GM18519 (cell line): ENCODE data around the gene ZFHX3.
"Not testable (repeated sequence)": the region's sequence is repeated elsewhere in the genome, so short reads cannot be mapped to it uniquely, and the experiment has no call there.

Source experiments
- ATAC-seq: cut with Tn5 transposase; IDR thresholded peaks from one replicate; pipeline ENCODE4 v1.9.1; 2021; ENCODE audit warnings: mild to moderate bottlenecking, moderate library complexity; ENCODE audit not compliant: unreplicated experiment, low FRiP score

The ZFHX3 gene

GRCh38 chr16:73025151-73025855 lies 22.6 kb downstream of the ZFHX3 start:
- ATAC-seq = no peak

- no peak for ATAC-seq
Measured at GRCh38 chr16:73024571-73025105, 23.3 kb downstream of the ZFHX3 start.

GRCh38 chr16:73023752-73024570 lies 24.0 kb downstream of the ZFHX3 start:
- no peak for ATAC-seq

GRCh38 chr16:73023320-73023719 lies 24.6 kb downstream of the ZFHX3 start:
- ATAC-seq = no peak

- ATAC-seq = no peak
Measured at GRCh38 chr16:73022534-73022933, 25.4 kb downstream of the ZFHX3 start.

GRCh38 chr16:73021866-73022495 lies 25.9 kb downstream of the ZFHX3 start:
- ATAC-seq = no peak

GRCh38 chr16:73020409-73020884 lies 27.5 kb downstream of the ZFHX3 start:
- ATAC-seq = no peak

GRCh38 chr16:73019457-73020362 lies 28.2 kb downstream of the ZFHX3 start:
- ATAC-seq = no peak

- ATAC-seq = no peak
Measured at GRCh38 chr16:73018821-73019456, 29.0 kb downstream of the ZFHX3 start.

GRCh38 chr16:73017321-73017720 lies 30.6 kb downstream of the ZFHX3 start:
- ATAC-seq = no peak

GRCh38 chr16:73016488-73016830 lies 31.5 kb downstream of the ZFHX3 start:
- peak; percentile 59 for ATAC-seq

GRCh38 chr16:73015612-73016487 lies 32.1 kb downstream of the ZFHX3 start:
- ATAC-seq = peak; percentile 63

- ATAC-seq = no peak
Measured at GRCh38 chr16:73014768-73015167, 33.2 kb downstream of the ZFHX3 start.

- no peak for ATAC-seq
Measured at GRCh38 chr16:73013974-73014373, 34.0 kb downstream of the ZFHX3 start.

GRCh38 chr16:73012341-73012740 lies 35.6 kb downstream of the ZFHX3 start:
- ATAC-seq = no peak

- ATAC-seq = no peak
Measured at GRCh38 chr16:73011926-73012325, 36.0 kb downstream of the ZFHX3 start.

- no peak for ATAC-seq
Measured at GRCh38 chr16:73010150-73010676, 37.7 kb downstream of the ZFHX3 start.

GRCh38 chr16:73009710-73010109 lies 38.2 kb downstream of the ZFHX3 start:
- ATAC-seq = not testable (repeated sequence)
